SK-N-SH treated with all-trans-retinoic acid at 6 μM for 48 hours (cell line): ENCODE data around the gene KIF20A.

Source experiments
- ATAC-seq: fragments of 200-7000 bp; cut with Tn5 transposase; 3 replicates; pipeline ENCODE4 v1.9.1; 2020; ENCODE audit warnings: mild to moderate bottlenecking, moderate library complexity
- ARNTL ChIP-seq: fragments of 450-650 bp; formaldehyde crosslinking; IDR thresholded peaks from 2 replicates; pipeline ENCODE4 v1.5.0; 2020; ENCODE audit warnings: low read depth, mild to moderate bottlenecking, moderate library complexity, borderline replicate concordance
- BACH2 ChIP-seq: fragments of 250-450 bp; sonication (Bioruptor Pico); IDR thresholded peaks from 2 replicates; pipeline ENCODE4 v1.9.0; 2021; ENCODE audit warnings: mild to moderate bottlenecking, borderline replicate concordance
- CSDC2 ChIP-seq: fragments of 250-450 bp; sonication (Bioruptor Pico); IDR thresholded peaks from 2 replicates; pipeline ENCODE4 v1.5.0; 2020; ENCODE audit warnings: mild to moderate bottlenecking, moderate library complexity
- ESRRG ChIP-seq: fragments of 250-450 bp; sonication (Bioruptor Pico); IDR thresholded peaks from 2 replicates; pipeline ENCODE4 v1.6.1; 2021; ENCODE audit warnings: mild to moderate bottlenecking
- GLIS3 ChIP-seq: fragments of 250-450 bp; sonication (Bioruptor Pico); IDR thresholded peaks from 2 replicates; pipeline ENCODE4 v1.5.0; 2020; ENCODE audit warnings: mild to moderate bottlenecking, moderate library complexity
- ISL1 ChIP-seq: fragments of 250-450 bp; sonication (Bioruptor Pico); IDR thresholded peaks from 2 replicates; pipeline ENCODE4 v2.1.2; 2022; ENCODE audit warnings: mild to moderate bottlenecking, moderate library complexity
- OSR1 ChIP-seq: fragments of 250-450 bp; sonication (Bioruptor Pico); IDR thresholded peaks from 2 replicates; pipeline ENCODE4 v1.8.0; 2022; ENCODE audit warnings: moderate library complexity, mild to moderate bottlenecking, inconsistent platforms
- SNAI2 ChIP-seq: fragments of 250-450 bp; sonication (Bioruptor Pico); IDR thresholded peaks from 2 replicates; pipeline ENCODE4 v1.5.0; 2020; ENCODE audit warnings: mild to moderate bottlenecking, moderate library complexity
- TCF4 ChIP-seq: fragments of 250-450 bp; sonication (Bioruptor Pico); IDR thresholded peaks from 2 replicates; pipeline ENCODE4 v1.8.0; 2021; ENCODE audit warnings: mild to moderate bottlenecking, moderate library complexity, borderline replicate concordance
- TOX ChIP-seq: fragments of 250-450 bp; sonication (Bioruptor Pico); IDR thresholded peaks from 2 replicates; pipeline ENCODE4 v1.8.0; 2021; ENCODE audit warnings: mild to moderate bottlenecking, moderate library complexity, borderline replicate concordance
- TSHZ2 ChIP-seq: fragments of 250-450 bp; sonication (Bioruptor Pico); IDR thresholded peaks from 2 replicates; pipeline ENCODE4 v1.5.0; 2020; ENCODE audit warnings: mild to moderate bottlenecking, moderate library complexity
- ZFP3 ChIP-seq: fragments of 250-450 bp; sonication (Bioruptor Pico); IDR thresholded peaks from 2 replicates; pipeline ENCODE4 v1.5.0; 2020; ENCODE audit warnings: mild to moderate bottlenecking, moderate library complexity
- ZNF565 ChIP-seq: fragments of 450-650 bp; formaldehyde crosslinking; conservative IDR thresholded peaks from 2 replicates; pipeline ENCODE4 v1.5.0; 2020; ENCODE audit warnings: low read depth, mild to moderate bottlenecking, moderate library complexity
- ZNF70 ChIP-seq: fragments of 450-650 bp; formaldehyde crosslinking; IDR thresholded peaks from 2 replicates; pipeline ENCODE4 v1.5.0; 2020; ENCODE audit warnings: mild to moderate bottlenecking, moderate library complexity
- ZNF8 ChIP-seq: fragments of 450-650 bp; formaldehyde crosslinking; IDR thresholded peaks from 2 replicates; pipeline ENCODE4 v1.5.0; 2020; ENCODE audit warnings: mild to moderate bottlenecking, moderate library complexity
- TF ChIP-seq, protein P1 (sequence below): fragments of 250-450 bp; sonication (Bioruptor Pico); IDR thresholded peaks from 2 replicates; pipeline ENCODE4 v1.5.1; 2020; ENCODE audit warnings: low read depth, mild to moderate bottlenecking, moderate library complexity
- TF ChIP-seq, protein P2 (sequence below): fragments of 250-450 bp; sonication (Bioruptor Pico); IDR thresholded peaks from 2 replicates; pipeline ENCODE4 v1.8.0; 2020; ENCODE audit warnings: mild to moderate bottlenecking, moderate library complexity, borderline replicate concordance
- TF ChIP-seq, protein P3 (sequence below): fragments of 250-450 bp; sonication (Bioruptor Pico); IDR thresholded peaks from 2 replicates; pipeline ENCODE4 v1.5.1; 2021; ENCODE audit warnings: mild to moderate bottlenecking, moderate library complexity
- TF ChIP-seq, protein P4 (sequence below): fragments of 250-450 bp; sonication (Bioruptor Pico); IDR thresholded peaks from 2 replicates; pipeline ENCODE4 v1.8.0; 2021; ENCODE audit warnings: low read depth, mild to moderate bottlenecking, moderate library complexity, borderline replicate concordance

The KIF20A gene

DNA sequence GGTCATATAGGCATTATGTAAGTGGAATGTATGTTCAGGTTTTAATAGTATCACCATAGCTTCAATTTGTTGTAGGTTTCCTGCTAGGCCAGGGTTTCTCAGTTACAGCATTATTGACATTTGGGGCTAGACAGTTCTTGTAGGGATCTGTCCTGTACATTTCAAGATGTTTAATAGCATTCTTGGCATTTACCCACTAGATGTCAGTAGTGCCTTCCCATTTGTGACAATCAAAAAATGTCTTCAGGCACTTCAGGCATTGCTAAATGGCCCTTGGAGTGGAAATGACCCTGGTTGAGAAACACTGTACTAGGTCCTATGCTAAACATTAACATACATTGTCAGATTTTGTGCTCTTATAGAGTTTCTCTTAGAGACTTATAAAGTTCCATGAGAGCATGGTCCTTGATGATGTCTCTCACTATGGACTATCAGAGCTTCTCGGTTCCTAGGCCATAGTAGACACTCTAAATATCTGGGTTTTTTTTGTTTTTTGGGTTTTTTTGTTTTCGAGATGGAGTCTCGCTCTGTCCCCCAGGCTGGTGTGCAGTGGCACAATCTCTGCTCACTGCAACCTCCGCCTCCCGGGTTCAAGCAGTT, 1.4 kb downstream of the KIF20A start (continued):
- no peak for TF ChIP-seq OSR1
- TF ChIP-seq, all 23 proteins: peak for 0

DNA sequence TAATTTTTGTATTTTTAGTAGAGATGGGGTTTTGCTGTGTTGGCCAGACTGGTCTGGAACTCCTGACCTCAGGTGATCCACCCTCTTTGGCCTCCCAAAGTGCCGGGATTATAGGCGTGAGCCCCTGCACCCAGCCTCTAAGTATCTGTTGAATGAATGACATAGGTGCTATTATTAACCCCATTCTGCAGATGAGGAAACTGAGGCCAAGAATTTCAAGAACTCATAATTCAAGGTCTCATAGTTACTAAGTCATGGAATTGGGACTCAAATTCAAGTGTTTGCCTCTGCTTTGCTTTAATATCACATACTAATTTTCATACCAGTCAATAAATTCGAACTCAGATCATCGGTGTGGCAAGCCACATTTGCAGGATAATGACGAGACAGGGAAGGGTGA, 1.9 kb downstream of the KIF20A start:
- ATAC-seq: no peak

GRCh38 chr5:138182808-138183207, 3.9 kb downstream of the KIF20A start:
- no peak for ATAC-seq
- TF ChIP-seq SNAI2 (CRISPR knock-in tag) (no peak), ZFP3 (no peak), ARNTL (CRISPR knock-in tag) (no peak), CSDC2 (CRISPR knock-in tag) (no peak), ZNF8 (CRISPR knock-in tag) (no peak), GLIS3 (CRISPR knock-in tag) (no peak), OSR1 (no peak), TSHZ2 (CRISPR knock-in tag) (no peak), ESRRG (CRISPR knock-in tag) (no peak), ZNF565 (CRISPR knock-in tag) (no peak), ISL1 (CRISPR knock-in tag) (no peak), TCF4 (CRISPR knock-in tag) (no peak)

More for the DNA sequence above, 1.9 kb downstream of the KIF20A start:
- TF ChIP-seq TOX (CRISPR knock-in tag): no peak
- TF ChIP-seq, protein P1, sequence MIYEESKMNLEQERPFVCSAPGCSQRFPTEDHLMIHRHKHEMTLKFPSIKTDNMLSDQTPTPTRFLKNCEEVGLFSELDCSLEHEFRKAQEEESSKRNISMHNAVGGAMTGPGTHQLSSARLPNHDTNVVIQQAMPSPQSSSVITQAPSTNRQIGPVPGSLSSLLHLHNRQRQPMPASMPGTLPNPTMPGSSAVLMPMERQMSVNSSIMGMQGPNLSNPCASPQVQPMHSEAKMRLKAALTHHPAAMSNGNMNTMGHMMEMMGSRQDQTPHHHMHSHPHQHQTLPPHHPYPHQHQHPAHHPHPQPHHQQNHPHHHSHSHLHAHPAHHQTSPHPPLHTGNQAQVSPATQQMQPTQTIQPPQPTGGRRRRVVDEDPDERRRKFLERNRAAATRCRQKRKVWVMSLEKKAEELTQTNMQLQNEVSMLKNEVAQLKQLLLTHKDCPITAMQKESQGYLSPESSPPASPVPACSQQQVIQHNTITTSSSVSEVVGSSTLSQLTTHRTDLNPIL (CRISPR knock-in tag): no peak
- no peak for TF ChIP-seq TSHZ2 (CRISPR knock-in tag)
- TF ChIP-seq ZNF70 (CRISPR knock-in tag): no peak
- TF ChIP-seq, protein P2, sequence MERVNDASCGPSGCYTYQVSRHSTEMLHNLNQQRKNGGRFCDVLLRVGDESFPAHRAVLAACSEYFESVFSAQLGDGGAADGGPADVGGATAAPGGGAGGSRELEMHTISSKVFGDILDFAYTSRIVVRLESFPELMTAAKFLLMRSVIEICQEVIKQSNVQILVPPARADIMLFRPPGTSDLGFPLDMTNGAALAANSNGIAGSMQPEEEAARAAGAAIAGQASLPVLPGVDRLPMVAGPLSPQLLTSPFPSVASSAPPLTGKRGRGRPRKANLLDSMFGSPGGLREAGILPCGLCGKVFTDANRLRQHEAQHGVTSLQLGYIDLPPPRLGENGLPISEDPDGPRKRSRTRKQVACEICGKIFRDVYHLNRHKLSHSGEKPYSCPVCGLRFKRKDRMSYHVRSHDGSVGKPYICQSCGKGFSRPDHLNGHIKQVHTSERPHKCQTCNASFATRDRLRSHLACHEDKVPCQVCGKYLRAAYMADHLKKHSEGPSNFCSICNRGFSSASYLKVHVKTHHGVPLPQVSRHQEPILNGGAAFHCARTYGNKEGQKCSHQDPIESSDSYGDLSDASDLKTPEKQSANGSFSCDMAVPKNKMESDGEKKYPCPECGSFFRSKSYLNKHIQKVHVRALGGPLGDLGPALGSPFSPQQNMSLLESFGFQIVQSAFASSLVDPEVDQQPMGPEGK (CRISPR knock-in tag): no peak
- TF ChIP-seq ISL1 (CRISPR knock-in tag): no peak
- TF ChIP-seq ZNF8 (CRISPR knock-in tag): no peak
- TF ChIP-seq, protein P3, sequence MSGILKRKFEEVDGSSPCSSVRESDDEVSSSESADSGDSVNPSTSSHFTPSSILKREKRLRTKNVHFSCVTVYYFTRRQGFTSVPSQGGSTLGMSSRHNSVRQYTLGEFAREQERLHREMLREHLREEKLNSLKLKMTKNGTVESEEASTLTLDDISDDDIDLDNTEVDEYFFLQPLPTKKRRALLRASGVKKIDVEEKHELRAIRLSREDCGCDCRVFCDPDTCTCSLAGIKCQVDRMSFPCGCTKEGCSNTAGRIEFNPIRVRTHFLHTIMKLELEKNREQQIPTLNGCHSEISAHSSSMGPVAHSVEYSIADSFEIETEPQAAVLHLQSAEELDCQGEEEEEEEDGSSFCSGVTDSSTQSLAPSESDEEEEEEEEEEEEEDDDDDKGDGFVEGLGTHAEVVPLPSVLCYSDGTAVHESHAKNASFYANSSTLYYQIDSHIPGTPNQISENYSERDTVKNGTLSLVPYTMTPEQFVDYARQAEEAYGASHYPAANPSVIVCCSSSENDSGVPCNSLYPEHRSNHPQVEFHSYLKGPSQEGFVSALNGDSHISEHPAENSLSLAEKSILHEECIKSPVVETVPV (CRISPR knock-in tag): no peak
- TF ChIP-seq CSDC2 (CRISPR knock-in tag): no peak
- no peak for TF ChIP-seq BACH2 (CRISPR knock-in tag)
- TF ChIP-seq TCF4 (CRISPR knock-in tag): no peak
- no peak for TF ChIP-seq ARNTL (CRISPR knock-in tag)
- TF ChIP-seq SNAI2 (CRISPR knock-in tag): no peak
- TF ChIP-seq, protein P4, sequence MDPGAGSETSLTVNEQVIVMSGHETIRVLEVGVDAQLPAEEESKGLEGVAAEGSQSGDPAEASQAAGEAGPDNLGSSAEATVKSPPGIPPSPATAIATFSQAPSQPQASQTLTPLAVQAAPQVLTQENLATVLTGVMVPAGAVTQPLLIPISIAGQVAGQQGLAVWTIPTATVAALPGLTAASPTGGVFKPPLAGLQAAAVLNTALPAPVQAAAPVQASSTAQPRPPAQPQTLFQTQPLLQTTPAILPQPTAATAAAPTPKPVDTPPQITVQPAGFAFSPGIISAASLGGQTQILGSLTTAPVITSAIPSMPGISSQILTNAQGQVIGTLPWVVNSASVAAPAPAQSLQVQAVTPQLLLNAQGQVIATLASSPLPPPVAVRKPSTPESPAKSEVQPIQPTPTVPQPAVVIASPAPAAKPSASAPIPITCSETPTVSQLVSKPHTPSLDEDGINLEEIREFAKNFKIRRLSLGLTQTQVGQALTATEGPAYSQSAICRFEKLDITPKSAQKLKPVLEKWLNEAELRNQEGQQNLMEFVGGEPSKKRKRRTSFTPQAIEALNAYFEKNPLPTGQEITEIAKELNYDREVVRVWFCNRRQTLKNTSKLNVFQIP (CRISPR knock-in tag): no peak
- TF ChIP-seq, all 23 proteins: peak for 0
